GM12878 (cell line): ENCODE data around the gene TPR. TPM values are rescaled to one million over a fixed set of nuclear protein-coding genes. Genes with fewer than 3 reads are reported as not detected.

Source experiments
- ATAC-seq: fragments of 200-7000 bp; cut with Tn5 transposase; 3 replicates; pipeline ENCODE4 v1.9.1; 2020; ENCODE audit warnings: mild to moderate bottlenecking, moderate library complexity
- BruUV-seq: library from RNA; stranded (reverse); fragments of 400-500 nt; replicated peaks from 2 replicates; lab custom pipeline; 2021; lab: Mats Ljungman, UMichigan
- CTCF ChIA-PET: fragments of 300-600 bp; sonication (Branson Sonifier 250); formaldehyde crosslinking; extraction: SDS; loops from one replicate; lab custom pipeline; 2021; ENCODE audit warnings: inconsistent platforms; lab: Yijun Ruan, JAX
- POLR2A ChIA-PET: fragments of 350-600 bp; formaldehyde crosslinking; extraction: SDS; loops from one replicate; lab custom pipeline; 2021; ENCODE audit warnings: inconsistent platforms; lab: Charles Lee
- RAD21 ChIA-PET: fragments of 300-600 bp; sonication (Branson Sonifier 250); formaldehyde crosslinking; loops from one replicate; lab custom pipeline; 2023; ENCODE audit warnings: antibody characterized with exemption; ENCODE audit not compliant: unreplicated experiment; lab: Charles Lee
- SMC1A ChIA-PET: fragments of 300-600 bp; sonication (Branson Sonifier 250); formaldehyde crosslinking; loops from one replicate; lab custom pipeline; 2023; ENCODE audit not compliant: unreplicated experiment, uncharacterized antibody; lab: Charles Lee
- DNase-seq: peaks from one replicate; pipeline ENCODE4 v3.0.0-alpha.2; 2011; ENCODE audit warnings: low read depth, low spot score
- FAIRE-seq: peaks from 3 replicates; lab custom pipeline; 2011; peaks lifted over from hg19 to GRCh38; lab: Jason Lieb, UNC
- H2AFZ ChIP-seq: 2 replicates; pipeline ENCODE4 v1.6.0; 2011; ENCODE audit warnings: low read depth, low read length, control low read depth; ENCODE audit not compliant: control insufficient read depth
- H3K27ac ChIP-seq: 2 replicates; pipeline ENCODE4 v1.5.1; 2011; ENCODE audit warnings: control low read depth; ENCODE audit not compliant: control insufficient read depth, insufficient read depth
- H3K27me3 ChIP-seq, 2 experiments: replicated peaks in 1 of 2; 2 replicates each; pipeline versions ENCODE4 v1.6.0 to v1.6.1; 2011; ENCODE audit warnings: low read length in 1 of 2; ENCODE audit not compliant: control insufficient read depth in 2 of 2, insufficient read depth in 2 of 2
- H3K36me3 ChIP-seq, 2 experiments: 2 replicates each; pipeline ENCODE4 v1.5.1; 2011; ENCODE audit warnings: low read length in 1 of 2; ENCODE audit not compliant: control insufficient read depth in 2 of 2, insufficient read depth in 2 of 2
- H3K4me1 ChIP-seq: 2 replicates; pipeline ENCODE4 v1.6.1; 2011; ENCODE audit warnings: mild to moderate bottlenecking, low read length, moderate library complexity, mixed read lengths; ENCODE audit not compliant: control insufficient read depth, insufficient read depth
- H3K4me2 ChIP-seq: 2 replicates; pipeline ENCODE4 v1.6.0; 2011; ENCODE audit warnings: control low read depth; ENCODE audit not compliant: control insufficient read depth, insufficient read depth
- H3K4me3 ChIP-seq: fragments of 200-600 bp; sonication (generic); 2 replicates; pipeline ENCODE4 v1.5.1; 2016
- H3K79me2 ChIP-seq: 2 replicates; pipeline ENCODE4 v1.6.0; 2011; ENCODE audit warnings: low read length; ENCODE audit not compliant: control insufficient read depth, insufficient read depth
- H3K9ac ChIP-seq: 2 replicates; pipeline ENCODE4 v1.8.0; 2011; ENCODE audit warnings: low read length, control low read depth, mixed read lengths; ENCODE audit not compliant: control insufficient read depth, insufficient read depth
- H3K9me3 ChIP-seq: replicated peaks from 3 replicates; pipeline ENCODE4 v1.5.1; 2011; ENCODE audit warnings: mild to moderate bottlenecking, low read length; ENCODE audit not compliant: control insufficient read depth, insufficient read depth
- H4K20me1 ChIP-seq: 2 replicates; pipeline ENCODE4 v1.6.0; 2011; ENCODE audit not compliant: control insufficient read depth, insufficient read depth
- ASH2L ChIP-seq: fragments of 300-600, 200-600 bp; sonication (generic); IDR thresholded peaks from 2 replicates; pipeline ENCODE4 v1.6.1; 2017; ENCODE audit warnings: low read depth, mild to moderate bottlenecking, borderline replicate concordance
- BCLAF1 ChIP-seq: fragments of 450-650 bp; IDR thresholded peaks from 2 replicates; pipeline ENCODE4 v1.6.1; 2017; ENCODE audit warnings: antibody characterized with exemption, mild to moderate bottlenecking, moderate library complexity
- CBX5 ChIP-seq: sonication (generic); IDR thresholded peaks from 2 replicates; pipeline ENCODE4 v1.6.1; 2016; ENCODE audit warnings: low read depth, moderate library complexity, mild to moderate bottlenecking, inconsistent platforms
- CEBPB ChIP-seq, 2 experiments: fragments of 150-350 bp in 1 of 2; IDR thresholded peaks; 2 replicates each; pipeline ENCODE4 v1.6.1; 2012 to 2014; ENCODE audit warnings: low read depth in 2 of 2, low read length in 2 of 2, borderline replicate concordance in 1 of 2, inconsistent platforms in 1 of 2
- EP300 ChIP-seq, 2 experiments: fragments of 150-350 bp in 1 of 2; IDR thresholded peaks; 2 replicates each; pipeline ENCODE4 v1.6.1; 2011 to 2012; ENCODE audit warnings: low read depth in 2 of 2, low read length in 2 of 2, borderline replicate concordance in 1 of 2, improper control_type of control experiment in 1 of 2, inconsistent platforms in 1 of 2; ENCODE audit not compliant: control insufficient read depth in 1 of 2
- FOXM1 ChIP-seq: IDR thresholded peaks from 2 replicates; pipeline ENCODE4 v1.6.1; 2012; ENCODE audit warnings: low read depth, mild to moderate bottlenecking, inconsistent platforms, low read length, moderate library complexity
- NFYB ChIP-seq: IDR thresholded peaks from 2 replicates; pipeline ENCODE4 v1.6.1; 2011; ENCODE audit warnings: low read depth, mild to moderate bottlenecking, low read length, improper control_type of control experiment, moderate library complexity; ENCODE audit not compliant: insufficient read depth
- NR2C1 ChIP-seq: fragments of 450-650 bp; IDR thresholded peaks from 2 replicates; pipeline ENCODE4 v1.6.1; 2017; ENCODE audit warnings: antibody characterized with exemption, mild to moderate bottlenecking, moderate library complexity
- PAX5 ChIP-seq: IDR thresholded peaks from 2 replicates; pipeline ENCODE4 v1.6.1; 2011; ENCODE audit warnings: low read depth, low read length, borderline replicate concordance
- PKNOX1 ChIP-seq: fragments of 450-650 bp; IDR thresholded peaks from 2 replicates; pipeline ENCODE4 v1.6.1; 2016; ENCODE audit warnings: mild to moderate bottlenecking
- POLR2AphosphoS5 ChIP-seq: IDR thresholded peaks from 2 replicates; pipeline ENCODE4 v1.6.1; 2011; ENCODE audit warnings: mild to moderate bottlenecking, low read length, inconsistent platforms
- POU2F2 ChIP-seq: IDR thresholded peaks from 3 replicates; pipeline ENCODE4 v1.6.1; 2011; ENCODE audit warnings: low read depth, mild to moderate bottlenecking, low read length, borderline replicate concordance
- SKIL ChIP-seq: fragments of 450-650 bp; IDR thresholded peaks from 2 replicates; pipeline ENCODE4 v1.6.1; 2017; ENCODE audit warnings: mild to moderate bottlenecking, low read depth, inconsistent platforms; ENCODE audit not compliant: poor library complexity, severe bottlenecking
- SUPT20H ChIP-seq: IDR thresholded peaks from 2 replicates; pipeline ENCODE4 v1.6.1; 2011; ENCODE audit warnings: low read depth, mild to moderate bottlenecking, low read length, moderate library complexity, borderline replicate concordance; ENCODE audit not compliant: control insufficient read depth
- WGBS: methylation state at CpG from one replicate; pipeline ENCODE4 v1.1.6; 2016; ENCODE audit warnings: low lambda C conversion rate; ENCODE audit not compliant: insufficient replicate concordance, insufficient coverage; ENCODE audit errors: missing lambda C conversion rate; 5-methylcytosine and 5-hydroxymethylcytosine counted together
- in situ Hi-C: fragments of 300-500 bp; cut with MboI; formaldehyde crosslinking; loops from 9 replicates; pipeline ENCODE4 v1.14.3; 2018; ENCODE audit warnings: mixed read lengths
- intact Hi-C: fragments of 100-400 bp; cut with micrococcal nuclease; formaldehyde crosslinking; loops from one replicate; pipeline ENCODE4 v1.14.2; 2022; ENCODE audit not compliant: unreplicated experiment
- polyA plus RNA-seq, 11 experiments: library from polyadenylated mRNA; depleted of rRNA in 4 of 11; unstranded in 6 of 11; stranded (reverse) in 5 of 11; fragments of >200 nt; fragmentation: Nextera tagmentation in 4 of 11; fragmentation: Illumina TruSeq in 1 of 11; extraction: Ambion mirVana in 4 of 11; extraction: Trizol in 1 of 11; gene quantifications; 1 replicate in 1 of 11; 2 replicates in 10 of 11; pipeline versions ENCODE4 v1.2.1 to v1.2.3, GENCODE V29; 2011 to 2016; ENCODE audit warnings: inconsistent platforms in 2 of 11, missing spikeins in 2 of 11, low read depth in 1 of 11
- total RNA-seq, 4 experiments: library from RNA; depleted of rRNA in 3 of 4; stranded (reverse); fragments of >200 nt in 3 of 4; fragmentation: Illumina TruSeq in 1 of 4; extraction: Trizol in 1 of 4; gene quantifications; 2 replicates each; pipeline versions ENCODE4 v1.2.1 to v1.2.3, GENCODE V29; 2013 to 2021

TPR gene
- total and polyA plus RNA-seq, 10 of the 15 experiments (the other 5 are each of a cell fraction or from before 2014, with no cell fraction given), result 30.9 to 122 (median 92.2) TPM

GRCh38 chr1:186386725-186387383 lies 11.8 kb upstream of the TPR start (continued):
- TF ChIP-seq FOXM1 (no peak), POU2F2 (no peak)

GRCh38 chr1:186375929-186376319 lies 871 bp upstream of the TPR start:
- peak overlapping the region; percentile 90 for H3K9ac ChIP-seq
- POLR2A ChIA-PET, result interaction anchor here (0.6 to 1.6 kb wide), 5 partner anchors 10 to 1220 kb away, joined by 3 to 4 read pairs (median 4); no protein-coding TSS in a partner anchor
- DNase-seq (no peak), FAIRE-seq (peak; percentile 7), ATAC-seq (peak; percentile 39)
- no peaks in the 10 kb centered on the region; the same call in 1 of the 2 replicates for H3K4me1 ChIP-seq
- intact Hi-C loops (loop anchor here (1.0 kb wide), 1 partner anchor 610 kb away; no protein-coding TSS in a partner anchor), in situ Hi-C loops (no loop called here)
- SMC1A ChIA-PET, result interaction anchor here (1.1 to 2.1 kb wide), 3 partner anchors 13 to 102 kb away, joined by 3 to 10 read pairs (median 4); no protein-coding TSS in a partner anchor
- peak overlapping the region; percentile 93 for H3K27ac ChIP-seq
- no peaks in the 10 kb centered on the region for H3K27me3 ChIP-seq
- WGBS, result 1% methylated on average over 12 of the region's 12 CpGs
- H3K36me3 ChIP-seq, result peaks cover 0 to 15% of the 10 kb centered on the region in 2 experiments; a peak in 3 of 4 replicates
- H3K79me2 ChIP-seq, result peaks cover 68% of the 10 kb centered on the region
- H3K4me3 ChIP-seq, result peak overlapping the region; percentile 83
- TSS peak; percentile 60 for BruUV-seq
- peak overlapping the region; percentile 99 for H2AFZ ChIP-seq
- no peaks in the 10 kb centered on the region; the same call in 2 of the 3 replicates for H3K9me3 ChIP-seq
- RAD21 ChIA-PET, result interaction anchor here (1.1 kb wide), 2 partner anchors 10 to 611 kb away, joined by 5 read pairs; no protein-coding TSS in a partner anchor
- CTCF ChIA-PET, result interaction anchor here (1.0 to 2.4 kb wide), 15 partner anchors 8 to 91 kb away, joined by 3 to 10 read pairs (median 6); no protein-coding TSS in a partner anchor
- H4K20me1 ChIP-seq, result no peaks in the 10 kb centered on the region
- H3K4me2 ChIP-seq, result peak overlapping the region; percentile 85
- TF ChIP-seq CEBPB (IDR thresholded peaks at IDR 0.05; ENCODE audit: borderline replicate concordance in 1 of 2, low read depth in 2 of 2, low read length in 2 of 2), result no peak
- no peak for TF ChIP-seq NFYB
- peak; percentile 34; the same call in 1 of the 2 replicates for TF ChIP-seq POLR2AphosphoS5
- no peak for TF ChIP-seq PKNOX1
- 0 out of 2 replicates have a peak, but pooled peaks have one; percentile 76 for TF ChIP-seq ASH2L
- no peak for TF ChIP-seq SUPT20H
- TF ChIP-seq NR2C1, result no peak
- TF ChIP-seq PAX5, result no peak
- TF ChIP-seq CBX5, result 0 out of 2 replicates have a peak, but pooled peaks have one; percentile 11
- TF ChIP-seq EP300 (IDR thresholded peaks at IDR 0.05; ENCODE audit: borderline replicate concordance in 1 of 2, control insufficient read depth in 1 of 2, low read depth in 2 of 2, low read length in 2 of 2), result 0 out of 4 replicates have a peak, but pooled peaks of 1 of the 2 experiments have one; percentile 2
- TF ChIP-seq SKIL, result no peak
- no peak for TF ChIP-seq BCLAF1
